Measurements from ENCODE around the gene MTOR. TPM values are rescaled to one million over a fixed set of nuclear protein-coding genes. Genes with fewer than 3 reads are reported as not detected.

The MTOR gene
- total and polyA plus RNA-seq, 10 of the 15 experiments (the other 5 are each of a cell fraction or from before 2014, with no cell fraction given) = 6.6 to 41.8 (median 29.8) TPM

DNA sequence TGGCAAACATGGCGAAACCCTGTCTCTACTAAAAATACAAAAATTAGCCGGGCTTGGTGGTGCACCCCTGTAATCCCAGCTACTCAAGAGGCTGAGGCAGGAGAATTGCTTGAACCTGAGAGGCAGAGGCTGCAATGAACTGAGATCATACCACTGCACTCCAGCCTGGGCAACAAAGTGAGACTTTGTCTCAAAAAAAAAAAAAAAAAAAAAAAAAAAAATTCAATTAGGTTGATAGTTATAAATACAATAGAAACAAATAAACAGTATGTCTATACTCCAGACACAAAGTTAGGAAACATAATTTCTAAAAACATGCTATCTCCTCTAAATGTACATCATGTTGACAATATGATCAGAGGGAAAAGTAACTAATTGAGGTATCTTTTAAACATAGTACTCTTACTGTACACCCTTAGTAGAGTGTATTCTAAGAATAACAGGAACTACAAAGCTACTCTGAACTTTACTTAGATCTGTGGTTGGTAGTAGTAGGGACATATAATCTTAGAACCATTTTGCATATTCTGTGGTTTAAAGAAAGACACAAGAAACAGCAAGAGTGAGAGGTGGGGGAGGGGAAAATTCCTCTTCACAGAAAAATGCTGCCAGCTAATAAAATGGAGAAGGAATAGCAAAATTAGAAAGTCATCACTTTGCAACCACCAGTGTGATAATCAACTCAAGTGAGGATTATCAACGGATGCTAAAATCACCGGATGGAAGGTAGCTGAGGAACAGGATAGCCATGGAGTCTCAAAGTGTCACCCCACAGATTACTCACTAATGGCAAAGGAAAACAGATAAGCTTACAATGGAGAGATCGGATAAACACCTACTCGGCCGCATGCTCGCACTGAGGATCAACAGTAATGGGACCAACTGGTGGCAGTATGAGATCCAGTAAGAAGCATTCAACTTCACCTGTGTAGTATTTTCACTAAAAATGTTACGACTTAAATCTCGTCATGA, 35.0 kb downstream of the MTOR start:
- ChIA-PET CTCF (interaction anchor here (0.7 to 3.2 kb wide), 8 partner anchors 10 to 492 kb away, joined by 3 to 15 read pairs (median 4); partner anchors contain the start of gene MTOR), SMC1A (ENCODE audit: uncharacterized antibody, unreplicated experiment) (interaction anchor here (1.4 to 2.0 kb wide), 3 partner anchors 10 to 35 kb away, joined by 5 to 9 read pairs (median 7); partner anchors contain the start of gene MTOR), RAD21 (ENCODE audit: unreplicated experiment) (interaction anchor here (0.6 to 0.7 kb wide), 2 partner anchors 26 to 38 kb away, joined by 3 to 4 read pairs; no protein-coding TSS in a partner anchor), POLR2A (interaction anchor here (0.5 to 0.6 kb wide), 3 partner anchors 12 to 125 kb away, joined by 4 to 10 read pairs (median 5); no protein-coding TSS in a partner anchor)
- Histone ChIP-seq H4K20me1 (ENCODE audit: control insufficient read depth, insufficient read depth) (no peaks in the 10 kb centered on the region), H3K9ac (ENCODE audit: control insufficient read depth, insufficient read depth, low read length) (no peak overlapping the region), H2AFZ (ENCODE audit: control insufficient read depth, low read depth, low read length) (no peak overlapping the region), H3K27me3 (replicated peaks in 1 of 2; ENCODE audit: control insufficient read depth in 2 of 2, insufficient read depth in 2 of 2, low read length in 1 of 2) (no peaks in the 10 kb centered on the region), H3K27ac (ENCODE audit: control insufficient read depth, insufficient read depth) (peak overlapping the region; percentile 50), H3K79me2 (ENCODE audit: control insufficient read depth, insufficient read depth, low read length) (no peaks in the 10 kb centered on the region), H3K4me1 (ENCODE audit: control insufficient read depth, insufficient read depth, low read length) (peaks cover 27% of the 10 kb centered on the region), H3K4me2 (ENCODE audit: control insufficient read depth, insufficient read depth) (peak overlapping the region; percentile 14), H3K36me3 (ENCODE audit: control insufficient read depth in 2 of 2, insufficient read depth in 2 of 2, low read length in 1 of 2) (peaks cover 13 to 19% of the 10 kb centered on the region in 2 experiments; a peak in 3 of 4 replicates), H3K9me3 (replicated peaks; ENCODE audit: control insufficient read depth, insufficient read depth, low read length) (no peaks in the 10 kb centered on the region), H3K4me3 (peak overlapping the region; percentile 9; the same call in 1 of the 2 replicates)
- intact Hi-C loops (cut with micrococcal nuclease; ENCODE audit: unreplicated experiment) = no loop called here
- in situ Hi-C loops (cut with MboI) = no loop called here
- 70% methylated on average over 10 of the region's 10 CpGs for WGBS (ENCODE audit: insufficient coverage, insufficient replicate concordance, low lambda C conversion rate, missing lambda C conversion rate)
- peak; percentile 96 for FAIRE-seq
- peak; percentile 81 for ATAC-seq
- peak; percentile 34 for DNase-seq (ENCODE audit: low read depth, low spot score)
- no TSS peak for BruUV-seq (replicated peaks)
- peak; percentile 37 for TF ChIP-seq SP1 (IDR thresholded peaks at IDR 0.05; ENCODE audit: low read depth, low read length)
- TF ChIP-seq EZH2 (IDR thresholded peaks at IDR 0.05; ENCODE audit: borderline replicate concordance, control insufficient read depth, low read depth, low read length) = no peak
- no peak for TF ChIP-seq SMAD1 (IDR thresholded peaks at IDR 0.05; ENCODE audit: low read depth, partially characterized antibody)
- TF ChIP-seq, protein P1, sequence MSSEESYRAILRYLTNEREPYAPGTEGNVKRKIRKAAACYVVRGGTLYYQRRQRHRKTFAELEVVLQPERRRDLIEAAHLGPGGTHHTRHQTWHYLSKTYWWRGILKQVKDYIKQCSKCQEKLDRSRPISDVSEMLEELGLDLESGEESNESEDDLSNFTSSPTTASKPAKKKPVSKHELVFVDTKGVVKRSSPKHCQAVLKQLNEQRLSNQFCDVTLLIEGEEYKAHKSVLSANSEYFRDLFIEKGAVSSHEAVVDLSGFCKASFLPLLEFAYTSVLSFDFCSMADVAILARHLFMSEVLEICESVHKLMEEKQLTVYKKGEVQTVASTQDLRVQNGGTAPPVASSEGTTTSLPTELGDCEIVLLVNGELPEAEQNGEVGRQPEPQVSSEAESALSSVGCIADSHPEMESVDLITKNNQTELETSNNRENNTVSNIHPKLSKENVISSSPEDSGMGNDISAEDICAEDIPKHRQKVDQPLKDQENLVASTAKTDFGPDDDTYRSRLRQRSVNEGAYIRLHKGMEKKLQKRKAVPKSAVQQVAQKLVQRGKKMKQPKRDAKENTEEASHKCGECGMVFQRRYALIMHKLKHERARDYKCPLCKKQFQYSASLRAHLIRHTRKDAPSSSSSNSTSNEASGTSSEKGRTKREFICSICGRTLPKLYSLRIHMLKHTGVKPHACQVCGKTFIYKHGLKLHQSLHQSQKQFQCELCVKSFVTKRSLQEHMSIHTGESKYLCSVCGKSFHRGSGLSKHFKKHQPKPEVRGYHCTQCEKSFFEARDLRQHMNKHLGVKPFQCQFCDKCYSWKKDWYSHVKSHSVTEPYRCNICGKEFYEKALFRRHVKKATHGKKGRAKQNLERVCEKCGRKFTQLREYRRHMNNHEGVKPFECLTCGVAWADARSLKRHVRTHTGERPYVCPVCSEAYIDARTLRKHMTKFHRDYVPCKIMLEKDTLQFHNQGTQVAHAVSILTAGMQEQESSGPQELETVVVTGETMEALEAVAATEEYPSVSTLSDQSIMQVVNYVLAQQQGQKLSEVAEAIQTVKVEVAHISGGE (CRISPR knock-in tag; IDR thresholded peaks at IDR 0.05) = no peak
- no peak for TF ChIP-seq BCLAF1 (IDR thresholded peaks at IDR 0.05)
- peak; percentile 59 for TF ChIP-seq NFIC (IDR thresholded peaks at IDR 0.05; ENCODE audit: low read depth, low read length)
- TF ChIP-seq GABPA (IDR thresholded peaks at IDR 0.05; ENCODE audit: low read depth) = no peak
- no peak for TF ChIP-seq ZBTB33 (IDR thresholded peaks at IDR 0.05)
- TF ChIP-seq ETV6 (conservative IDR thresholded peaks at IDR 0.05 in 1 of 2, IDR thresholded peaks at IDR 0.05 in 1 of 2; ENCODE audit: borderline replicate concordance in 1 of 2, low read depth in 1 of 2) = no peak
- no peak for TF ChIP-seq POLR2A (IDR thresholded peaks at IDR 0.05; ENCODE audit: low read depth, low read length)
- TF ChIP-seq RUNX3 (IDR thresholded peaks at IDR 0.05; ENCODE audit: low read length) = peak; percentile 96
- TF ChIP-seq CBFB (IDR thresholded peaks at IDR 0.05; ENCODE audit: low read depth) = peak; percentile 61; the same call in 1 of the 2 replicates
- peak; percentile 93; the same call in 2 of the 3 replicates for TF ChIP-seq POU2F2 (IDR thresholded peaks at IDR 0.05; ENCODE audit: borderline replicate concordance, low read depth, low read length)
- no peak for TF ChIP-seq HCFC1 (IDR thresholded peaks at IDR 0.05; ENCODE audit: low read length)
